CD4-positive, alpha-beta T cell treated with Interleukin-10 for 1 hour (primary cell): Measurements from ENCODE around the gene FAM76B.
"Not testable (repeated sequence)": the region's sequence is repeated elsewhere in the genome, so short reads cannot be mapped to it uniquely, and the experiment has no call there.

Experiments used
- DNase-seq: peaks from one replicate; pipeline ENCODE4 v3.0.0-alpha.2; 2020

Gene FAM76B

GRCh38 chr11:95789506-95790122 lies at the start of gene FAM76B:
Gene FAM76B, minus strand, starts transcription at chr11:95789782. Its CDS starts 304 bp downstream, at chr11:95789478.
- DNase-seq, result peak; percentile 99

GRCh38 chr11:95835768-95836488 lies 46.3 kb upstream of the FAM76B start:
- peak; percentile 70 for DNase-seq

- DNase-seq, result no peak
Observed at GRCh38 chr11:95835351-95835750, 45.8 kb upstream of the FAM76B start.

GRCh38 chr11:95833378-95833777 lies 43.8 kb upstream of the FAM76B start:
- no peak for DNase-seq

- DNase-seq, result no peak
Observed at GRCh38 chr11:95832763-95833162, 43.2 kb upstream of the FAM76B start.

DNA sequence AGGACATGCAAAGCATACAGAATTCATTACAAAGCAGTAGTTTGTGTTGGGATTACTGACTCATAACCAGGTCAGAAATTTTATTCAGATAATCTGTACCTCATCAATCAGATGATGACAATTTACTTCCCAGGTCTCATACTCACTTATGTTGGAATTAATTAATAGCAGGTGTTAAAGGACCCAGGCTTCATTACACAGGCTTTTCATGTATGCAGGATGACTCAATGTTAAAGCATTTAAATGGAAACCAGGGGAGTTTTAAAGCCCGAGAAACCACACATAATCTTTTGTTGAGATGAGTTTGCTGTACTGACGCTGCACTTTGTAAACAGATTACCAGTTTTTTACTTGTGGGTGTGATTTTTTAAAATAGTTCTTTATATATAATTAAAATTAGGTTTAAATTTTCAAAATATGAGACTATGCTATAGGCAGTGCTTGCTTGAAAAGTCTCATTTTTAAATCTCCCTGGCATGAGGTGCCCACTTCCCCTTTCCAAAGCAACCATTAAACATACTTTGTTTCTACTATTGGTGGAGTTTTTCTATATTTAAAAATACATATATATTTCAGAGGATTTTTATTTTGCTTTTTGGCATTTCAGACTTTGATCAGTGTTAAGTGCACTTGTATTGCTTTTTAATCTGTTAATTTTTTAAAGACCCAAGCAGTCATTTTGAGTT lies 41.8 kb upstream of the FAM76B start:
- no peak for DNase-seq

GRCh38 chr11:95829580-95830259 lies 40.1 kb upstream of the FAM76B start:
- no peak for DNase-seq

GRCh38 chr11:95827696-95828095 lies 38.1 kb upstream of the FAM76B start:
- no peak for DNase-seq

GRCh38 chr11:95821640-95822039 lies 32.1 kb upstream of the FAM76B start:
- no peak for DNase-seq

- DNase-seq, result no peak
Observed at GRCh38 chr11:95816037-95816436, 26.5 kb upstream of the FAM76B start.

DNA sequence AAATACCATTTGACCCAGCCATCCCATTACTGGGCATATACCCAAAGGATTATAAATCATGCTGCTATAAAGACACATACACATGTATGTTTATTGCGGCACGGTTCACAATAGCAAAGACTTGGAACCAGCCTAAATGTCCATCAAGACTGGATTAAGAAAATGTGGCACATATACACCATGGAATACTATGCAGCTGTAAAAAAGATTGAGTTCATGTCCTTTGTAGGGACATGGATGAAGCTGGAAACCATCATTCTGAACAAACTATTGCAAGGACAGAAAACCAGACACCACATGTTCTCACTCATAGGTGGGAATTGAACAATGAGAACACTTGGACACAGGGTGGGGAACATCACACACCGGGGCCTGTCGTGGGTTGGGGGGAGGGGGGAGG lies 21.5 kb upstream of the FAM76B start:
- DNase-seq, result not testable (repeated sequence)

DNA sequence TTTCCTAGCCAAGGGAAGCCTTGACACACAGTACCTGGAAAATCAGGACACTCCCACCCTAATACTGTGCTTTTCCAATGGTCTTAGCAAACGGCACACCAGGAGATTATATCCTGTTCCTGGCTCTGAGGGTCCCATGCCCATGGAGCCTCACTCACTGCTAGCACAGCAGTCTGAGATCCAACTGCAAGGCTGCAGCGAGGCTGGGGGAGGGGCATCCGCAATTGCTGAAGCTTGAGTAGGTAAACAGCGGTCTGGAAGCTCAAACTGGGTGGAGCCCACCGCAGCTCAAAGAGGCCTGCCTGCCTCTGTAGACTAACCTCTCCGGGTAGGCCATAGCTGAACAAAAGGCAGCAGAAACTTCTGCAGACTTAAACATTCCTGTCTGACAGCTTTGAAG lies 16.9 kb upstream of the FAM76B start:
- peak; percentile 18 for DNase-seq

DNA sequence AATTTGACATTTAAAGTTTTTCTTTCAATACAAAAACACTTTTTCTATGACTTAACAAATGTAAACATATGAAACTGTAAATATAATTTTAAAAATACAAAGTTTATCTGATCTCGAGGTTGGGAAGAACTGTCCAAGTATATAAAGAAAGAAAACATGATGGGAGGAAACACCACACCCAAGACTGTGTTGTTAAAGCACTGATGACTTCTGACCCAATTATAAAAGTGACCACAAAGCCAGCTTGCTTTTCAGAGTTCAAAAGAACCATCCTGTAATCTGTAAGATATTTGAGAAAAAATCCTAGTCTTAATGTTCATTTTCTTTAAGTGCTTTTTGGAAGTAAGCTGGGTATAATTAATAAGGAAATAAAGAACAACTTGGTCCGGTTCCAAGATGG lies 16.3 kb upstream of the FAM76B start:
- no peak for DNase-seq

GRCh38 chr11:95803973-95804372 lies 14.4 kb upstream of the FAM76B start:
- no peak for DNase-seq

- DNase-seq, result no peak
Observed at GRCh38 chr11:95802806-95803205, 13.2 kb upstream of the FAM76B start.

- DNase-seq, result no peak
Observed at GRCh38 chr11:95800438-95800837, 10.9 kb upstream of the FAM76B start.

GRCh38 chr11:95799546-95799945 lies 10.0 kb upstream of the FAM76B start:
- DNase-seq, result no peak

DNA sequence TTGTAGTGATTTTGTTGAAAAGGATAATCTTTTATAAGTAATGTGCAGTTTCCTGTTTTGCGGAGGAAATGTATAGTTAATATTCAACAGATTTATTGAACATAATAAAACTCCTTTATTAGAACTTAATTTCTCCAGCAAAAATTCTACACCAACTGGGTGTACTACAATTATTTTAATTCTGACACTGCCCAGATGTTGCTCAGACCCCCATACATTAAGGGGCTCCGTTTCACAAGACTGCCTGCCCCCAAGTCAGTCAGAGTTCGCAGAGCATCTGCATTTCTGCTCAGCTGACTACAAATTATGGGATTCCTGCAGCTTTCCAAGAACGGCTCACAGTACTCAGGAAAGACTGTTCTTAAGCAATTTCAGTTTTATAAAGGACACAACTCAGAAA lies 6.9 kb upstream of the FAM76B start:
- no peak for DNase-seq

- DNase-seq, result no peak
Observed at GRCh38 chr11:95795627-95796295, 6.2 kb upstream of the FAM76B start.

DNA sequence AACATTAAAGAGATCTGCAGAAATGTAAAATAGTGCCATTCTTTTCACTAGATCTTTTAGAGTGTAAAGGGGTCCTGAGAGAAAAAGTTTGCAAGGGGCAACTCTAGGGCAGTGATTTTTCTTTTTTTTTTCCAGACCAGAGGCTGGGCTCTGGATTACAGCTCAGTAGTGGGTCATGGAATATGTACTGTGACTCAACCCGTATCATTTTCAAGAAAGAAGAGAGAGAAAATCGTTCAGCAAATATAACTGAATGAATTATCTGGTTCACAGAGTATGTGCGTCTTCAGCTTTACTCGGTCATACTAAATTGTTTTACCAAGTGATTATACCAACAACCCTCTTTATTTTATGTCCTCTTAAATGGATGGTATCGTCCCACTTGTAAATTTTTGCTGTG lies 4.5 kb upstream of the FAM76B start:
- DNase-seq, result no peak

DNA sequence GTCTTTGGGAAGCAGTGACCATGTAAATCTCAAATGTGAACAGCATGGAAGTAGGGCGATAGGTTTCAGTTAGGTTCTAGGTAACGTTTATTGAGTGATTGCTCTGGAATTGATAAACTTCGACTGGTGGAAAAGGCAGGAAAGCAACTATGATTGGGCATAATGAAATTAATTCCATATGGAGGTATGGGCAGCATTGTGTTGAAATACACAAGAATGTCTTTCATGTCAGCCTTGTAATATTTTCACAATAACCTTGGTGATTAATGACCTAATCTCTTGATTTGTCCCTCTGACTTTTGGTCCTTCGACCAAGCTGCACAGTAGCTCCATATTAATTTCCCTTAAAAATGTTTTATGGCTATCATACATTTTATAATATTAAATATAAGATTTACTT lies 3.5 kb upstream of the FAM76B start:
- no peak for DNase-seq

- DNase-seq, result no peak
Observed at GRCh38 chr11:95792700-95793099, 3.1 kb upstream of the FAM76B start.

DNA sequence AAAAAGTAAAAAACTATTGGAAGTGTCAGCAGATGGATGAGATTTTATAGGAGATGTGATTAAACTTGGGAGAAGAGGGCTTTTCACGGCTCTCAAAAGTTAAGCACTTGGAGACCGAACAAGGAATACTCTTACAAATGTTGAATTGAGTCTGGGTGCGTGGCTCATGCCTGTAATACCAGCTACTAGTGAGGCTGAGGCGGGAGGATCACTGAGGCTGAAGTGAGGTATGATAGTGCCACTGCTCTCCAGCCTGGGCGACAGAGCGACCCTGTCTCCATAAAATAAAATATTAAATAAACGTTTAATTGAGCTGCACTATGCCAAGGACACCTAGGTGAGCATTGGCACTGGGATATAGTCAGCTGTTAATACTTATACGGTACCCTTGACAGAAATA lies 2.6 kb upstream of the FAM76B start:
- DNase-seq, result no peak
